Measurements from ENCODE around the gene ARHGAP5. TPM values are rescaled to one million over a fixed set of nuclear protein-coding genes. Genes with fewer than 3 reads are reported as not detected.

The ARHGAP5 gene
- total and polyA plus RNA-seq, 2 donors (not counting 3 experiments of a cell fraction or from before 2014, with no cell fraction given): 4.3 to 36.2 TPM

DNA sequence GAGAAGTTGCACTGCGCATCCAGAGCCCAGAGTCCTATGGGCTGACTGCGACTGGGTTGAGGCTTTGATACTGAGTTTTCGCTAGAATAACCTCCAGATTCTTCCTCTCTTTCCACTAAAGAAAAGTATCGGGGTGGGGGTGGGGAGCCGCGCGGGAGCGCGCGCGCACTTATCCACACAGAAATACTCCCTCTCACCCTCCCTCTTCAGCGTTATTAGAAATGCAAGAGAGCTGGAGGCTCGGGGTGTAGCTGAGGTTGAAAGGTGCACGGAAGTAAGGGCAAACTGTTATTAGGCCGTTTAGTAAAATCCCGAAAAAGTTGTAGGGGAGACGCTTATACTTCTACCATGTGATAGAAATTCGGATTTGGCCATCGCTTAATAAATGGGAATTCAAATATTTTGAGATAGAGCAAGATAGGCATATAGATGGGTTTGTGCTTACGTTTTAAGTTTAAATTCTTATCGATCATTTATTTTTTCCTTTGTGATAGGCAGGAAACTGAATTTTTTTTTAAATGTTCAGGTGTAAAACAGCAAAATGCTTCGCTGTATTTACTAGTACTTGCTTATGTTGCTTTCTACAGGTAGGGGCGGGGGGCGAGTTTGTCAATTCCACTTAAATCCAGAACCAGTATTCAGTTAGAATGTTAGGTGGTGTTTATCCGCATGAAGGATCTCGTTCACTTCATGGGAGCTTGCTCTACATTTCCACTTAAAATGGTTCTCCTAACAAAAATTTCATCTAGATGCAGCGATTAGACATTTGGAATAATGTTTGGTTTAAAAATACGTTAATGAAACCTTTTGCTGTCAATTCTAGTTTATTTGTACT is 1.1 kb downstream of the ARHGAP5 start:
- Histone ChIP-seq H3K4me2 (ENCODE audit: insufficient read depth, low read length) (peak overlapping the region; percentile 92), H3K79me2 (ENCODE audit: control insufficient read depth, insufficient read depth, low read length) (peaks cover 47% of the 10 kb centered on the region), H3K4me1 (ENCODE audit: control insufficient read depth, extremely low read depth, insufficient read depth, low read length) (peaks cover 17% of the 10 kb centered on the region), H3K4me3 (replicated peaks in 1 of 3; ENCODE audit: insufficient read depth in 1 of 3, low read depth in 1 of 3, low read length in 3 of 3) (peak overlapping the region; percentile 70 to 91 (median 77)), H2AFZ (ENCODE audit: low read depth, low read length) (peak overlapping the region; percentile 72), H3K36me3 (ENCODE audit: control insufficient read depth in 2 of 2, extremely low read depth in 1 of 2, insufficient read depth in 2 of 2, low read length in 2 of 2) (no peaks in the 10 kb centered on the region), H3K9ac (replicated peaks; ENCODE audit: extremely low read depth, insufficient read depth, low read length) (peak overlapping the region; percentile 81), H3K27ac (ENCODE audit: insufficient read depth, low read depth, low read length) (peak overlapping the region; percentile 60), H3K9me3 (replicated peaks; ENCODE audit: control insufficient read depth, insufficient read depth, low read length) (no peaks in the 10 kb centered on the region), H4K20me1 (replicated peaks; ENCODE audit: control insufficient read depth, extremely low read depth, insufficient read depth, low read length) (no peaks in the 10 kb centered on the region), H3K27me3 (ENCODE audit: control insufficient read depth in 2 of 2, insufficient read depth in 2 of 2, low read length in 2 of 2) (peaks cover 2 to 4% of the 10 kb centered on the region in 2 experiments), H3K9me1 (replicated peaks; ENCODE audit: control insufficient read depth, extremely low read depth, insufficient read depth, low read length) (no peaks in the 10 kb centered on the region)
- TSS peak; percentile 46 for BruUV-seq (replicated peaks)
- no peak for FAIRE-seq
- TF ChIP-seq POLR2AphosphoS5 (IDR thresholded peaks at IDR 0.05; ENCODE audit: insufficient read depth, low read depth, low read length): no peak
- TF ChIP-seq, protein P1, sequence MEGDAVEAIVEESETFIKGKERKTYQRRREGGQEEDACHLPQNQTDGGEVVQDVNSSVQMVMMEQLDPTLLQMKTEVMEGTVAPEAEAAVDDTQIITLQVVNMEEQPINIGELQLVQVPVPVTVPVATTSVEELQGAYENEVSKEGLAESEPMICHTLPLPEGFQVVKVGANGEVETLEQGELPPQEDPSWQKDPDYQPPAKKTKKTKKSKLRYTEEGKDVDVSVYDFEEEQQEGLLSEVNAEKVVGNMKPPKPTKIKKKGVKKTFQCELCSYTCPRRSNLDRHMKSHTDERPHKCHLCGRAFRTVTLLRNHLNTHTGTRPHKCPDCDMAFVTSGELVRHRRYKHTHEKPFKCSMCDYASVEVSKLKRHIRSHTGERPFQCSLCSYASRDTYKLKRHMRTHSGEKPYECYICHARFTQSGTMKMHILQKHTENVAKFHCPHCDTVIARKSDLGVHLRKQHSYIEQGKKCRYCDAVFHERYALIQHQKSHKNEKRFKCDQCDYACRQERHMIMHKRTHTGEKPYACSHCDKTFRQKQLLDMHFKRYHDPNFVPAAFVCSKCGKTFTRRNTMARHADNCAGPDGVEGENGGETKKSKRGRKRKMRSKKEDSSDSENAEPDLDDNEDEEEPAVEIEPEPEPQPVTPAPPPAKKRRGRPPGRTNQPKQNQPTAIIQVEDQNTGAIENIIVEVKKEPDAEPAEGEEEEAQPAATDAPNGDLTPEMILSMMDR (IDR thresholded peaks at IDR 0.05; ENCODE audit: extremely low read depth in 1 of 2, insufficient read depth in 1 of 2, low read depth in 1 of 2, low read length in 2 of 2): no peak
- CTCF ChIA-PET: interaction anchor here (0.6 to 4.2 kb wide), 5 partner anchors 64 to 482 kb away, joined by 3 to 40 read pairs (median 3); no protein-coding TSS in a partner anchor
- intact Hi-C loops (cut with micrococcal nuclease) (loop anchor here (5.0 kb wide), 3 partner anchors 434 to 1851 kb away; no protein-coding TSS in a partner anchor), dilution Hi-C loops (cut with MboI; ENCODE audit: extremely low pct_ligation_motif_present, low sequenced_read_pairs) (no loop called here)
- POLR2A ChIA-PET: interaction anchor here (0.7 to 0.8 kb wide), 2 partner anchors 152 to 658 kb away, joined by 3 to 7 read pairs; partner anchors contain the start of gene HEATR5A
- DNase-seq (ENCODE audit: low read depth, low spot score): peak; percentile 67

DNA sequence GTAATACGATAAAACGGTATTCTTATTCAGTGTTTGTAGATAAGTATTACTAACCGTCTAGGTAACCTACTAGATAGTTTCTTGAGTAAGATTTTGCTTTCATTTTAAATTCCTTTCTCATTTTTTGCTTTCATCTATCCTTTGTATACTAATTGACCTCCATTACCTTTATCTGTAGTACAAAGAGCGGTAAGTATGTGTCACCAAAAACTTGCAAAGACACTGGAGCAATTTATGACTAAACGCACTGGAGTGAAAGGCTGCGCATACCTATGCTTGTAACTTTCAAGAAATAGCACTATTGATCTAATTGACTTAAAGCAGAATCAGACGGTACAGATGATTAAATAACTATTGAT is 1.7 kb downstream of the ARHGAP5 start:
- Histone ChIP-seq H3K27ac (ENCODE audit: insufficient read depth, low read depth, low read length) (no peak overlapping the region), H3K9ac (replicated peaks; ENCODE audit: extremely low read depth, insufficient read depth, low read length) (peak overlapping the region; percentile 81), H3K4me2 (ENCODE audit: insufficient read depth, low read length) (peak overlapping the region; percentile 92), H3K4me1 (ENCODE audit: control insufficient read depth, extremely low read depth, insufficient read depth, low read length) (peaks cover 17% of the 10 kb centered on the region), H3K27me3 (ENCODE audit: control insufficient read depth in 2 of 2, insufficient read depth in 2 of 2, low read length in 2 of 2) (peaks cover 2 to 4% of the 10 kb centered on the region in 2 experiments), H3K4me3 (replicated peaks in 1 of 3; ENCODE audit: insufficient read depth in 1 of 3, low read depth in 1 of 3, low read length in 3 of 3) (peak overlapping the region in 2 of 3 experiments; percentile 70 to 91), H3K9me1 (replicated peaks; ENCODE audit: control insufficient read depth, extremely low read depth, insufficient read depth, low read length) (no peaks in the 10 kb centered on the region), H3K36me3 (ENCODE audit: control insufficient read depth in 2 of 2, extremely low read depth in 1 of 2, insufficient read depth in 2 of 2, low read length in 2 of 2) (no peaks in the 10 kb centered on the region), H4K20me1 (replicated peaks; ENCODE audit: control insufficient read depth, extremely low read depth, insufficient read depth, low read length) (no peaks in the 10 kb centered on the region), H3K79me2 (ENCODE audit: control insufficient read depth, insufficient read depth, low read length) (peaks cover 53% of the 10 kb centered on the region), H3K9me3 (replicated peaks; ENCODE audit: control insufficient read depth, insufficient read depth, low read length) (no peaks in the 10 kb centered on the region), H2AFZ (ENCODE audit: low read depth, low read length) (no peak overlapping the region)
- intact Hi-C loops (cut with micrococcal nuclease) (loop anchor here (5.0 kb wide), 3 partner anchors 433 to 1852 kb away; no protein-coding TSS in a partner anchor), dilution Hi-C loops (cut with MboI; ENCODE audit: extremely low pct_ligation_motif_present, low sequenced_read_pairs) (no loop called here)
- CTCF ChIA-PET: interaction anchor here (0.9 to 4.2 kb wide), 2 partner anchors 172 to 175 kb away, joined by 3 to 40 read pairs; no protein-coding TSS in a partner anchor
- BruUV-seq (replicated peaks): no TSS peak
- no peak for FAIRE-seq
- POLR2A ChIA-PET: no interaction called here
- peak; percentile 33 for DNase-seq (ENCODE audit: low read depth, low spot score)
- no peak for TF ChIP-seq EZH2 (IDR thresholded peaks at IDR 0.05; ENCODE audit: borderline replicate concordance, low read depth, low read length, severe bottlenecking)
- no peak for TF ChIP-seq POLR2A (IDR thresholded peaks at IDR 0.05; ENCODE audit: low read depth, low read length)
- no peak for TF ChIP-seq JUN (IDR thresholded peaks at IDR 0.05; ENCODE audit: borderline replicate concordance, insufficient read depth, insufficient read length, low read depth)
- TF ChIP-seq, protein P1 (IDR thresholded peaks at IDR 0.05; ENCODE audit: extremely low read depth in 1 of 2, insufficient read depth in 1 of 2, low read depth in 1 of 2, low read length in 2 of 2): no peak
- TF ChIP-seq FOS (IDR thresholded peaks at IDR 0.05; ENCODE audit: borderline replicate concordance, insufficient read depth, low read length): no peak
- TF ChIP-seq, protein P2, sequence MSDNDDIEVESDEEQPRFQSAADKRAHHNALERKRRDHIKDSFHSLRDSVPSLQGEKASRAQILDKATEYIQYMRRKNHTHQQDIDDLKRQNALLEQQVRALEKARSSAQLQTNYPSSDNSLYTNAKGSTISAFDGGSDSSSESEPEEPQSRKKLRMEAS (IDR thresholded peaks at IDR 0.05; ENCODE audit: insufficient read depth, insufficient read length): no peak
- TF ChIP-seq GATA2 (IDR thresholded peaks at IDR 0.05; ENCODE audit: insufficient read depth, insufficient read length, low read depth, low read length): no peak
- TF ChIP-seq MYC (IDR thresholded peaks at IDR 0.05; ENCODE audit: low read depth, low read length): no peak
- no peak for TF ChIP-seq POLR2AphosphoS5 (IDR thresholded peaks at IDR 0.05; ENCODE audit: insufficient read depth, low read depth, low read length)
